Dedifferentiated amniotic fluid mesenchymal stem cell (primary cell): ENCODE results near the gene PIEZO2.
"Not testable (repeated sequence)": the region's sequence is repeated elsewhere in the genome, so short reads cannot be mapped to it uniquely, and the experiment has no call there.

Experiments used
- DNase-seq: peaks from one replicate; pipeline ENCODE4 v3.0.0-alpha.2; 2016; ENCODE audit errors: extremely low spot score

The PIEZO2 gene

GRCh38 chr18:10973567-10974203 lies 175.7 kb downstream of the PIEZO2 start:
- DNase-seq = no peak

- no peak for DNase-seq
These were observed 177.7 kb downstream of the PIEZO2 start for GRCh38 chr18:10971717-10972116.

GRCh38 chr18:10965119-10965518 lies 184.2 kb downstream of the PIEZO2 start:
- DNase-seq = no peak

GRCh38 chr18:10953672-10954071 lies 195.7 kb downstream of the PIEZO2 start:
- no peak for DNase-seq

GRCh38 chr18:10951631-10952544 lies 197.5 kb downstream of the PIEZO2 start:
- DNase-seq = no peak

GRCh38 chr18:10950876-10951630 lies 198.3 kb downstream of the PIEZO2 start:
- no peak for DNase-seq

- DNase-seq = no peak
These were observed 199.1 kb downstream of the PIEZO2 start for GRCh38 chr18:10950080-10950875.

- DNase-seq = no peak
These were observed 199.7 kb downstream of the PIEZO2 start for GRCh38 chr18:10949655-10950054.

- DNase-seq = no peak
These were observed 200.9 kb downstream of the PIEZO2 start for GRCh38 chr18:10948421-10948820.

- no peak for DNase-seq
These were observed 203.3 kb downstream of the PIEZO2 start for GRCh38 chr18:10946058-10946457.

- no peak for DNase-seq
These were observed 206.4 kb downstream of the PIEZO2 start for GRCh38 chr18:10942998-10943397.

- no peak for DNase-seq
These were observed 209.5 kb downstream of the PIEZO2 start for GRCh38 chr18:10939822-10940221.

GRCh38 chr18:10937743-10938640 lies 211.4 kb downstream of the PIEZO2 start:
- DNase-seq = no peak

- DNase-seq = peak; percentile 68
These were observed 213.0 kb downstream of the PIEZO2 start for GRCh38 chr18:10936176-10937053.

- DNase-seq = no peak
These were observed 213.8 kb downstream of the PIEZO2 start for GRCh38 chr18:10935588-10935987.

- not testable (repeated sequence) for DNase-seq
These were observed 215.7 kb downstream of the PIEZO2 start for GRCh38 chr18:10933648-10934047.

GRCh38 chr18:10930076-10930475 lies 219.3 kb downstream of the PIEZO2 start:
- no peak for DNase-seq

GRCh38 chr18:10928772-10929373 lies 220.5 kb downstream of the PIEZO2 start:
- DNase-seq = no peak
